ENCODE results near the gene STX18. TPM values are rescaled to one million over a fixed set of nuclear protein-coding genes. Genes with fewer than 3 reads are reported as not detected.
A peak's percentile ranks its signal among the peaks of the same experiment; 100 is the strongest.

Gene STX18
- total and polyA plus RNA-seq, 8 donors, result 18.6 to 60.6 (median 51.9) TPM

GRCh38 chr4:4385729-4386295, 156.0 kb downstream of the STX18 start:
- no peak for DNase-seq
- Histone ChIP-seq H3K9me3 (no peaks in the 10 kb centered on the region), H3K4me1 (peaks cover 12 to 27% of the 10 kb centered on the region in 2 donors), H3K36me3 (no peaks in the 10 kb centered on the region), H3K27ac (no peak overlapping the region), H3K27me3 (peaks cover 45 to 95% of the 10 kb centered on the region in 2 donors), H3K4me3 (peak overlapping the region in 1 of 2 donors; percentile 29)
- TF ChIP-seq CTCF (IDR thresholded peaks at IDR 0.05), result no peak
- intact Hi-C loops (cut with DNase I), result no loop called here
- no peak for ATAC-seq

- Histone ChIP-seq H3K9me3 (no peaks in the 10 kb centered on the region), H3K36me3 (no peaks in the 10 kb centered on the region), H3K27ac (no peak overlapping the region), H3K4me3 (no peak overlapping the region), H3K4me1 (peaks cover 12 to 27% of the 10 kb centered on the region in 2 donors), H3K27me3 (peaks cover 45 to 95% of the 10 kb centered on the region in 2 donors)
- TF ChIP-seq CTCF (IDR thresholded peaks at IDR 0.05), result no peak
- ATAC-seq, result no peak
- intact Hi-C loops (cut with DNase I), result no loop called here
- no peak for DNase-seq
These were observed 157.0 kb downstream of the STX18 start for GRCh38 chr4:4384837-4385236.

- peaks cover 36 to 81% of the 10 kb centered on the region in 2 donors for H3K27me3 ChIP-seq
- ATAC-seq, result no peak
- intact Hi-C loops (cut with DNase I), result no loop called here
- no peak for DNase-seq
- no peak overlapping the region for H3K27ac ChIP-seq
- no peaks in the 10 kb centered on the region for H3K9me3 ChIP-seq
- H3K4me1 ChIP-seq, result peaks cover 10 to 23% of the 10 kb centered on the region in 2 donors
- H3K36me3 ChIP-seq, result no peaks in the 10 kb centered on the region
- H3K4me3 ChIP-seq, result no peak overlapping the region
- no peak for TF ChIP-seq CTCF (IDR thresholded peaks at IDR 0.05)
These were observed 158.8 kb downstream of the STX18 start for GRCh38 chr4:4383085-4383484.

- Histone ChIP-seq H3K4me1 (no peaks in the 10 kb centered on the region), H3K4me3 (no peak overlapping the region), H3K27ac (no peak overlapping the region), H3K27me3 (peaks cover 5 to 46% of the 10 kb centered on the region in 2 donors), H3K9me3 (peaks cover 0 to 3% of the 10 kb centered on the region in 2 donors), H3K36me3 (no peaks in the 10 kb centered on the region)
- TF ChIP-seq CTCF (IDR thresholded peaks at IDR 0.05), result no peak
- ATAC-seq (no peak), DNase-seq (no peak)
- intact Hi-C loops (cut with DNase I), result no loop called here
These were observed 162.2 kb downstream of the STX18 start for GRCh38 chr4:4379540-4380087.

GRCh38 chr4:4377732-4378460, 164.0 kb downstream of the STX18 start:
- Histone ChIP-seq H3K27ac (no peak overlapping the region), H3K9me3 (peaks cover 0 to 3% of the 10 kb centered on the region in 2 donors), H3K36me3 (no peaks in the 10 kb centered on the region), H3K27me3 (peaks cover 0 to 37% of the 10 kb centered on the region in 2 donors), H3K4me1 (no peaks in the 10 kb centered on the region), H3K4me3 (no peak overlapping the region)
- DNase-seq, result no peak
- no peak for ATAC-seq
- intact Hi-C loops (cut with DNase I), result no loop called here
- no peak for TF ChIP-seq CTCF (IDR thresholded peaks at IDR 0.05)
